ENCODE measurements around the gene ASPSCR1. TPM values are rescaled to one million over a fixed set of nuclear protein-coding genes. Genes with fewer than 3 reads are reported as not detected.
"Not testable (repeated sequence)": the region's sequence is repeated elsewhere in the genome, so short reads cannot be mapped to it uniquely, and the experiment has no call there.

Gene ASPSCR1
- total RNA-seq, 1 donor from 2014 or later, result 45.9 TPM

DNA sequence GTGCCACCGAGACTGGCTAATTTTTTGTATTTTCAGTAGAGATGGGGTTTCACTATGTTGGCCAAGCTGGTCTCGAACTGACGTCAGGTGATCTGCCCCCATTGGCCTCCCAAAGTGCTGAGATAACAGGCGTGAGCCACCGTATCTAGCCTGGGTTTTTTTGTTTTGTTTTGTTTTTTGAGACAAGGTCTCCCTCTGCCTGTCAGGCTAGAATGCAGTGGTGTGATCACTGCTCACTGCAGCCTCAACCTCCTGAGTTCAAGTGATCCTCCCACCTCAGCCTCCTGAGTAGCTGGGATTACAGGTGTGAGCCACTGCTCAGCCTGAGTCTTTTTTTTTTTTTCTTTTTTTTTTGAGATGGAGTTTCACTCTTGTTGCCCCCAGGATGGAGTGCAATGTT, 24.0 kb upstream of the ASPSCR1 start:
- H3K36me3 Mint-ChIP-seq (ENCODE audit: unreplicated experiment); H3K27ac Mint-ChIP-seq (ENCODE audit: unreplicated experiment); H3K4me3 Mint-ChIP-seq (ENCODE audit: unreplicated experiment); H3K9me3 Mint-ChIP-seq (ENCODE audit: unreplicated experiment); H3K4me1 Mint-ChIP-seq (ENCODE audit: unreplicated experiment); DNase-seq (ENCODE audit: extremely low spot score, unreplicated experiment): not testable (repeated sequence)
- H3K27me3 Mint-ChIP-seq (ENCODE audit: unreplicated experiment), result peaks cover 11% of the 10 kb centered on the region
- TF ChIP-seq, protein P1, sequence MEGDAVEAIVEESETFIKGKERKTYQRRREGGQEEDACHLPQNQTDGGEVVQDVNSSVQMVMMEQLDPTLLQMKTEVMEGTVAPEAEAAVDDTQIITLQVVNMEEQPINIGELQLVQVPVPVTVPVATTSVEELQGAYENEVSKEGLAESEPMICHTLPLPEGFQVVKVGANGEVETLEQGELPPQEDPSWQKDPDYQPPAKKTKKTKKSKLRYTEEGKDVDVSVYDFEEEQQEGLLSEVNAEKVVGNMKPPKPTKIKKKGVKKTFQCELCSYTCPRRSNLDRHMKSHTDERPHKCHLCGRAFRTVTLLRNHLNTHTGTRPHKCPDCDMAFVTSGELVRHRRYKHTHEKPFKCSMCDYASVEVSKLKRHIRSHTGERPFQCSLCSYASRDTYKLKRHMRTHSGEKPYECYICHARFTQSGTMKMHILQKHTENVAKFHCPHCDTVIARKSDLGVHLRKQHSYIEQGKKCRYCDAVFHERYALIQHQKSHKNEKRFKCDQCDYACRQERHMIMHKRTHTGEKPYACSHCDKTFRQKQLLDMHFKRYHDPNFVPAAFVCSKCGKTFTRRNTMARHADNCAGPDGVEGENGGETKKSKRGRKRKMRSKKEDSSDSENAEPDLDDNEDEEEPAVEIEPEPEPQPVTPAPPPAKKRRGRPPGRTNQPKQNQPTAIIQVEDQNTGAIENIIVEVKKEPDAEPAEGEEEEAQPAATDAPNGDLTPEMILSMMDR (IDR thresholded peaks at IDR 0.05), result peak; percentile 10

DNA sequence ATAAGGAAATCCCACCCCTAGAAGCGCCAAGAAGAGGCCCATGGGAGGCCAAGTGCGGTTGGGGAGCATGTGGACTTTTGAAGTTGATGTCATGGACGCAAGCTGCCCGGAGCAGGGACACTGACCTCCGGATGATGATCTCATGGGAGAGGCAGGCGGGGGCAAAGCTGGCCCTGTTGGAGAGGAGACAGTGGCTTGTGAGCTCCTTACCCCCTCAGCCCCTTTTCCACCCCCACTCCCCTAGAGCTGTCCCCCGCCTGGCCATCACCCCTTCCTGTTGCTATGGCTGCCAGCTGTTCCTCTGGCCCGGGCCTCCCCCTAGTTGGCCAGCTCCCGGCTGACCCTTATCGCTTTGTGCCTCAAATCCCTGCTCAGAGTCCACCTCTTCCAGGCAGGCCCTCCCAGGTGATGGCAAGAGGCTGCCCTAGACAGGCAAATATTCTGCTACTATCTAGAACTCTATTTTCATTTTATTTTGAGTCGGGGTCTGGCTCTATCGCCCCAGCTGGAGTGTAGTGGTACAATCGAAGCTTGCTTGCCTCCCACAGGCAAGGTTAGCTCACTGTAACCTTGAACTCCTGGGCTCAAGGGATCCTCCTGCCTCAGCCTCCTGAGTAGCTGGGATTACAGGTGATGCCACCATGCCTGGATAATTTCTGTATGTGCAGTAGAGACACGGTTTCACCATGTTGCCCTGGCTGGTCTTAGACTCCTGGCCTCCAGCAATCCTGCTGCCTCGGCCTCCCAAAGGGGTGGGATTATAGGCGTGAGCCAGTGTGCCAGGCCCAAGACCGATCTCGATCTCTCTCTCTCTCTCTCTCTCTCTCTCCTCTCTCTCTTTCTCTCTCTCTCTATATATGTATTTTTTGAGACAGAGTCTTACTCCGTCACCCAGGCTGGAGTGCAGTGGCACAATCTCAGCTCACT, 23.0 kb upstream of the ASPSCR1 start:
- Mint-ChIP-seq H3K4me1 (ENCODE audit: unreplicated experiment) (peaks cover 2% of the 10 kb centered on the region), H3K27ac (ENCODE audit: unreplicated experiment) (no peak overlapping the region)
- TF ChIP-seq, protein P1 (IDR thresholded peaks at IDR 0.05), result no peak

DNA sequence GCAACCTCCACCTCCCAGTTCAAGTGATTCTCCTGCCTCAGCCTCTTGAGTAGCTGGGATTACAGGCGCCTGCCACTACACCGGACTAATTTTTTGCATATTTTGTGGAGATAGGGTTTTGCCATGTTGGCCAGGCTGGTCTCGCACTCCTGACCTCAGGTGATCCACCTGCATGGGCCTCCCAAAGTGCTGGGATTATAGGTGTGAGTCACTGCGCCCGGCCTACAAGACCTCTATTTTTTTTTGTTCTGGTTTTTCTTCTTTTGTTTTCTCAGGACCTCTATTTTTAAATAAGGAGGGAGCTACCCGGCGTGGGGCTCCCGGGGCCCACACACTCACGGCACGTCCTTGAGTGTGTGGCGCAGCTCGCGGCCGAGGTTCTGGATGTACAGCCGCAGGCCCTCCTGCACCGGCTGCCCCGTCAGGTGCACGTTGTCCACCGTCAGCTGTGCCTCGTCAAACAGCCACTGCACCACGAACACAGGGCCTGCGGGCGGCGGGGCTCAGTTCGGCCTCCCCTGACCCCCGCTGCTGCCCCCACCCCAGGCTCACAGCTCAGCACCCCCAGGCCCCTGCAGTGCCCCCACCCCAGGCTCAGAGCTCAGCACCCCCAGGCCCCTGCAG, 22.3 kb upstream of the ASPSCR1 start:
- TF ChIP-seq, protein P1 (IDR thresholded peaks at IDR 0.05), result no peak
- Mint-ChIP-seq H3K36me3 (ENCODE audit: unreplicated experiment) (no peaks in the 10 kb centered on the region), H3K27me3 (ENCODE audit: unreplicated experiment) (peaks cover 18% of the 10 kb centered on the region), H3K9me3 (ENCODE audit: unreplicated experiment) (no peaks in the 10 kb centered on the region), H3K27ac (ENCODE audit: unreplicated experiment) (no peak overlapping the region), H3K4me1 (ENCODE audit: unreplicated experiment) (peaks cover 2% of the 10 kb centered on the region), H3K4me3 (ENCODE audit: unreplicated experiment) (no peak overlapping the region)
- no peak for DNase-seq (ENCODE audit: extremely low spot score, unreplicated experiment)

More for the DNA sequence above, 23.0 kb upstream of the ASPSCR1 start:
- no peaks in the 10 kb centered on the region for H3K9me3 Mint-ChIP-seq (ENCODE audit: unreplicated experiment)
- no peak overlapping the region for H3K4me3 Mint-ChIP-seq (ENCODE audit: unreplicated experiment)
- no peak for DNase-seq (ENCODE audit: extremely low spot score, unreplicated experiment)
- peaks cover 18% of the 10 kb centered on the region for H3K27me3 Mint-ChIP-seq (ENCODE audit: unreplicated experiment)
- no peaks in the 10 kb centered on the region for H3K36me3 Mint-ChIP-seq (ENCODE audit: unreplicated experiment)

DNA sequence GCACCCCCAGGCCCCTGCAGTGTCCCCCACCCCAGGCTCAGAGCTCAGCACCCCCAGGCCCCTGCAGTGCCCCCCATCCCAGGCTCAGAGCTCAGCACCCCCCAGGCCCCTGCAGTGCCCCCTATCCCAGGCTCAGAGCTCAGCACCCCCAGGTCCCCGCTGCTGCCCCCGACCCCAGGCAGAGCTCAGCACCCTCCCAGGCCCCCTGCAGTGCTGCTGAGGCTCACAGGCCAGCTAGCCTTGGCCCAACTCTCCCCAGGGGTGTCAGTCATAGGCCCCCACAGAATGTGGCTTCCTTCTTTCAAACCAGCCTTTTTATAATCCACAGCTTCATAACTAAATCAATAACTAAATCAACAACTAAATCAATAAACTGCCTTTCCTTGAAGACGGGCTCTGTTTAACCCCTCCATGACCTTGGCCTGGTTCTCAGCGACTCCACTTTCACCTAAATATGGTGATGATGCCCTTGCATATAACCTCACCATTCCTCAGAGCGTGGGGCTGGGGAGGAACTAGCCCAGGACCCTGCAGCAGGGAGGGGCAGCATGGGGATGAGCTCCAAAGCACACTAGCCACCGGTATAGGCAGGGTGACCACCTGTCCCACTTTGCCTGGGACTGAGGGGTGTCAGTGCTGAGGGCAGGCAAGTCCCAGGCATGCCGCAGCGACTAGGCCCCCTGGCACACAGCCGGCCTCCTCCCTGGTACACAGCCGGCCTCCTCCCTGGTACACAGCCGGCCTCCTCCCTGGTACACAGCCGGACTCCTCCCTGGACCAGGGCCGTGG, 21.5 kb upstream of the ASPSCR1 start:
- no peak for DNase-seq (ENCODE audit: extremely low spot score, unreplicated experiment)

More for the DNA sequence above, 21.5 kb upstream of the ASPSCR1 start:
- Mint-ChIP-seq H3K36me3 (ENCODE audit: unreplicated experiment) (no peaks in the 10 kb centered on the region), H3K4me1 (ENCODE audit: unreplicated experiment) (peaks cover 2% of the 10 kb centered on the region), H3K27me3 (ENCODE audit: unreplicated experiment) (peaks cover 18% of the 10 kb centered on the region), H3K27ac (ENCODE audit: unreplicated experiment) (no peak overlapping the region), H3K4me3 (ENCODE audit: unreplicated experiment) (no peak overlapping the region), H3K9me3 (ENCODE audit: unreplicated experiment) (no peaks in the 10 kb centered on the region)
- TF ChIP-seq, protein P1 (IDR thresholded peaks at IDR 0.05), result no peak

Data from osteocyte (in vitro differentiated cells).